Measurements from ENCODE around the gene FAM163B. TPM values are rescaled to one million over a fixed set of nuclear protein-coding genes. Genes with fewer than 3 reads are reported as not detected.

The FAM163B gene
- polyA plus RNA-seq, 1 donor (not counting 4 experiments of a cell fraction or from before 2014, with no cell fraction given): not detected

DNA sequence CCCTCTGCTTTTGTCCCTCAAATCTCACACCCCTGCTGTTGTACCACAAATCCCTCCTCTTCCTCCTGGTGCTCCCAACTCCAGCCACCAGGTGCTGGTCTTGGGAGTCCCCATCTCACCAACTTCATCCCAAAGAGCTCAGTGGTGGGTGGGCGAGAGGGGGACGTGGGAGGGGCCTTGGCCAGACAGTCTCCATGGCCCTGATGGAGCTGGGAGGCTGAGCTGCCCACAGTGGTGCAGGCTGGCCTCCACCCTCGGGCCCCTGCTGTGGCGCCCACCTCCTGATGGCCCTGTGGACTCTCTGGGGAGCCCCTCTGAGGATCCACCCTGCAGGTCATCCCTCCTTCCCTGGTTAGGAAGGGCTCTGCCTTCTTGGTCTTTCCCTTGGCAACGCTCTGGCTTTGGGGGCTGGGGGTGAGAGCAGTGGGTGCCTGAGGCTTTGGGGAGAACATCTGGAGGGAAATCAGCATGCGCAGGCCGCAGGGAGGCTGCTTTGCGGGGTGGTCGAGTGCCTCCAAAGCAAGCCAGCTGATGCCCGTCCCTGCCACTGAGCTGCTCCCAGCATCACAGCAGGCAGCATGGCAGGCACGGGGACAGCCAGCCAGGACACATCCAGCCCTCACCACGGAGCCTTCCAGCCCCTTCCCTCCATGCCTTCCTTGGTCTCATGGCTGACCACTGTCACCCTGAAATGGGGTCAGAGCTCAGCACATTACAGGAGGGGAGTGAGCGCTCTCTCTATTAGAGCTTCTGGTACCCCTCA, 7.6 kb upstream of the FAM163B start:
- no peaks in the 10 kb centered on the region for H3K79me2 ChIP-seq (ENCODE audit: control insufficient read depth, insufficient read depth, low read length)
- no peak overlapping the region for H2AFZ ChIP-seq (ENCODE audit: control insufficient read depth, low read length)
- H3K4me3 ChIP-seq (ENCODE audit: control insufficient read depth in 2 of 3, extremely low read depth in 1 of 3, insufficient read depth in 2 of 3, low read depth in 1 of 3, low read length in 3 of 3): no peak overlapping the region
- H3K36me3 ChIP-seq (ENCODE audit: control insufficient read depth in 2 of 2, extremely low read depth in 1 of 2, insufficient read depth in 2 of 2, low read length in 2 of 2): no peaks in the 10 kb centered on the region
- no peaks in the 10 kb centered on the region for H3K9me3 ChIP-seq (ENCODE audit: control insufficient read depth, low read depth, low read length)
- H3K27me3 ChIP-seq (ENCODE audit: control insufficient read depth, extremely low read depth, insufficient read depth, low read length): peaks cover 54% of the 10 kb centered on the region
- H3K9ac ChIP-seq (ENCODE audit: control insufficient read depth, extremely low read depth, insufficient read depth, low read length): no peak overlapping the region
- DNase-seq (ENCODE audit: low read depth, low spot score) (no peak), FAIRE-seq (no peak)
- no peaks in the 10 kb centered on the region for H3K4me1 ChIP-seq (ENCODE audit: control insufficient read depth, extremely low read depth, insufficient read depth, low read length)
- no peak for TF ChIP-seq EZH2 (IDR thresholded peaks at IDR 0.05; ENCODE audit: low read length)
- dilution Hi-C loops (cut with MboI; ENCODE audit: extremely low pct_ligation_motif_present, low sequenced_read_pairs): no loop called here
- no peaks in the 10 kb centered on the region for H3K9me1 ChIP-seq (ENCODE audit: control insufficient read depth, extremely low read depth, insufficient read depth, low read length)
- H3K27ac ChIP-seq (ENCODE audit: control insufficient read depth, insufficient read depth, low read length): no peak overlapping the region
- H4K20me1 ChIP-seq (ENCODE audit: control insufficient read depth, extremely low read depth, insufficient read depth, low read length): no peaks in the 10 kb centered on the region
- no peak overlapping the region for H3K4me2 ChIP-seq (ENCODE audit: control insufficient read depth, extremely low read depth, insufficient read depth, low read depth, low read length)

- Histone ChIP-seq H3K9me3 (ENCODE audit: control insufficient read depth, low read depth, low read length) (no peaks in the 10 kb centered on the region), H3K27me3 (ENCODE audit: control insufficient read depth, extremely low read depth, insufficient read depth, low read length) (peaks cover 54% of the 10 kb centered on the region)
Measured at GRCh38 chr9:133615606-133616188, 6.5 kb upstream of the FAM163B start.

More at GRCh38 chr9:133615606-133616188, 6.5 kb upstream of the FAM163B start:
- no peak overlapping the region for H3K4me3 ChIP-seq (ENCODE audit: control insufficient read depth in 2 of 3, extremely low read depth in 1 of 3, insufficient read depth in 2 of 3, low read depth in 1 of 3, low read length in 3 of 3)
- H3K9me1 ChIP-seq (ENCODE audit: control insufficient read depth, extremely low read depth, insufficient read depth, low read length): no peaks in the 10 kb centered on the region
- no peak for FAIRE-seq
- H3K4me1 ChIP-seq (ENCODE audit: control insufficient read depth, extremely low read depth, insufficient read depth, low read length): no peaks in the 10 kb centered on the region
- H3K27ac ChIP-seq (ENCODE audit: control insufficient read depth, insufficient read depth, low read length): no peak overlapping the region
- H3K36me3 ChIP-seq (ENCODE audit: control insufficient read depth in 2 of 2, extremely low read depth in 1 of 2, insufficient read depth in 2 of 2, low read length in 2 of 2): no peaks in the 10 kb centered on the region
- dilution Hi-C loops (cut with MboI; ENCODE audit: extremely low pct_ligation_motif_present, low sequenced_read_pairs): no loop called here
- H2AFZ ChIP-seq (ENCODE audit: control insufficient read depth, low read length): no peak overlapping the region
- no peaks in the 10 kb centered on the region for H3K79me2 ChIP-seq (ENCODE audit: control insufficient read depth, insufficient read depth, low read length)
- no peak overlapping the region for H3K9ac ChIP-seq (ENCODE audit: control insufficient read depth, extremely low read depth, insufficient read depth, low read length)
- TF ChIP-seq, protein P1, sequence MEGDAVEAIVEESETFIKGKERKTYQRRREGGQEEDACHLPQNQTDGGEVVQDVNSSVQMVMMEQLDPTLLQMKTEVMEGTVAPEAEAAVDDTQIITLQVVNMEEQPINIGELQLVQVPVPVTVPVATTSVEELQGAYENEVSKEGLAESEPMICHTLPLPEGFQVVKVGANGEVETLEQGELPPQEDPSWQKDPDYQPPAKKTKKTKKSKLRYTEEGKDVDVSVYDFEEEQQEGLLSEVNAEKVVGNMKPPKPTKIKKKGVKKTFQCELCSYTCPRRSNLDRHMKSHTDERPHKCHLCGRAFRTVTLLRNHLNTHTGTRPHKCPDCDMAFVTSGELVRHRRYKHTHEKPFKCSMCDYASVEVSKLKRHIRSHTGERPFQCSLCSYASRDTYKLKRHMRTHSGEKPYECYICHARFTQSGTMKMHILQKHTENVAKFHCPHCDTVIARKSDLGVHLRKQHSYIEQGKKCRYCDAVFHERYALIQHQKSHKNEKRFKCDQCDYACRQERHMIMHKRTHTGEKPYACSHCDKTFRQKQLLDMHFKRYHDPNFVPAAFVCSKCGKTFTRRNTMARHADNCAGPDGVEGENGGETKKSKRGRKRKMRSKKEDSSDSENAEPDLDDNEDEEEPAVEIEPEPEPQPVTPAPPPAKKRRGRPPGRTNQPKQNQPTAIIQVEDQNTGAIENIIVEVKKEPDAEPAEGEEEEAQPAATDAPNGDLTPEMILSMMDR (optimal IDR thresholded peaks at IDR 0.05 in 1 of 3, IDR thresholded peaks at IDR 0.05 in 1 of 3, conservative IDR thresholded peaks at IDR 0.05 in 1 of 3; ENCODE audit: extremely low read depth in 1 of 3, insufficient read depth in 2 of 3, low read length in 3 of 3): no peak
- TF ChIP-seq EZH2 (IDR thresholded peaks at IDR 0.05; ENCODE audit: low read length): no peak
- H3K4me2 ChIP-seq (ENCODE audit: control insufficient read depth, extremely low read depth, insufficient read depth, low read depth, low read length): no peak overlapping the region
- H4K20me1 ChIP-seq (ENCODE audit: control insufficient read depth, extremely low read depth, insufficient read depth, low read length): no peaks in the 10 kb centered on the region
- no peak for DNase-seq (ENCODE audit: low read depth, low spot score)

Data from keratinocyte (primary cell).